Heart left ventricle (tissue), 16 donors: ENCODE measurements around the gene RAB1B. TPM values are rescaled to one million over a fixed set of nuclear protein-coding genes. Genes with fewer than 3 reads are reported as not detected.

ENCODE experiments used
- ATAC-seq, 4 donors: fragments of 200-7000 bp; cut with Tn5 transposase; one replicate each; pipeline ENCODE4 v1.9.1; 2020 to 2022; ENCODE audit warnings: moderate library complexity in 4 of 4, mild to moderate bottlenecking in 3 of 4, moderate number of reproducible peaks in 1 of 4
- DNase-seq, 5 donors: peaks; one replicate each; pipeline ENCODE4 v3.0.0-alpha.2; 2020
- H3K27ac ChIP-seq, 12 donors: fragments of 200-600 bp; sonication (generic) in 4 of 12; one replicate each; pipeline versions ENCODE4 v1.5.0 to v1.8.0; 2016 to 2022; ENCODE audit warnings: mild to moderate bottlenecking in 2 of 12
- H3K27me3 ChIP-seq, 9 donors: fragments of 200-600 bp; sonication (generic) in 2 of 9; one replicate each; pipeline versions ENCODE4 v1.5.1 to v1.8.0; 2016 to 2022; ENCODE audit warnings: mild to moderate bottlenecking in 3 of 9
- H3K36me3 ChIP-seq, 9 donors: fragments of 200-600 bp; sonication (generic) in 2 of 9; one replicate each; pipeline versions ENCODE4 v1.5.0 to v1.8.0; 2018 to 2022; ENCODE audit warnings: mild to moderate bottlenecking in 2 of 9
- H3K4me1 ChIP-seq, 12 donors: fragments of 200-600 bp; sonication (generic) in 4 of 12; one replicate each; pipeline versions ENCODE4 v1.5.0 to v1.8.0; 2016 to 2022; ENCODE audit warnings: mild to moderate bottlenecking in 3 of 12
- H3K4me3 ChIP-seq, 12 donors: fragments of 200-600 bp; sonication (generic) in 4 of 12; one replicate each; pipeline versions ENCODE4 v1.5.0 to v1.8.0; 2017 to 2022; ENCODE audit warnings: mild to moderate bottlenecking in 9 of 12, moderate library complexity in 4 of 12
- H3K9me3 ChIP-seq, 12 donors: fragments of 200-600 bp; sonication (generic) in 4 of 12; one replicate each; pipeline versions ENCODE4 v1.5.0 to v1.8.0; 2016 to 2022; ENCODE audit warnings: mild to moderate bottlenecking in 1 of 12
- CTCF ChIP-seq, 12 donors: fragments of 200-600 bp; sonication (generic) in 4 of 12; IDR thresholded peaks; one replicate each; pipeline versions ENCODE4 v1.5.0 to v1.8.0; 2018 to 2022; ENCODE audit warnings: antibody characterized with exemption in 12 of 12, mild to moderate bottlenecking in 5 of 12
- POLR2A ChIP-seq, 2 donors: fragments of 450-650 bp; IDR thresholded peaks; one replicate each; pipeline ENCODE4 v1.6.1; 2017; ENCODE audit warnings: antibody characterized with exemption in 2 of 2, mild to moderate bottlenecking in 2 of 2, moderate library complexity in 2 of 2
- WGBS, 4 donors: extraction: QIAGEN DNeasy Blood & Tissue Kit in 2 of 4; methylation state at CpG; one replicate each; pipeline versions ENCODE4 v1.1.5 to v1.1.7; 2013 to 2018; 5-methylcytosine and 5-hydroxymethylcytosine counted together
- intact Hi-C, 10 donors: fragments of 100-400 bp; cut with DNase I; formaldehyde crosslinking; loops; one replicate each; pipeline versions ENCODE4 v1.11.1 to v1.14.2; 2022
- polyA plus RNA-seq, 2 donors: library from polyadenylated mRNA; stranded (reverse); fragments of 200-250 nt; gene quantifications; one replicate each; pipeline ENCODE4 v1.2.3, GENCODE V29; 2013
- total RNA-seq, 9 donors: library from RNA; depleted of rRNA in 2 of 9; stranded (reverse); fragments of >200 nt in 2 of 9; fragmentation: NEBNext Ultra II Directional in 3 of 9; extraction: Animal tissue kit (Norgen Biotek cat#: 25700) in 3 of 9; gene quantifications; one replicate each; pipeline versions ENCODE4 v1.1.0 to v1.2.4, GENCODE V29; 2016 to 2023
- donor health status: ischemic (EF 13 %, LVEDD 7.1; RV severe dilation, severe dysfunction).
- donor health status: healthy with polysubstance abuse.
- donor health status: DM: no; HTN: yes; CAD: no.
- donor health status: DM: no; HTN: no; CAD: no.
- donor health status: ischemic (EF 25% LVEDD 6.9; RV normal size, moderate dysfunction).
- donor health status: ischemic (EF 25% LVEDD 5.7; RV mildly dilated, moderate dysfunction).
- donor health status: healthy.
- donor health status: DM: yes; HTN: yes; CAD: no.
- donor health status: ischemic (EF 35%, LVEDD 5.7; RV mildly dilated, moderate dysfunction).
- donor health status: nonischemic (EF 11% LVEDD 7.7; RV severe dilation, severe dysfunction).
- donor health status: DM: yes; HTN: yes; CAD: no.
- donor health status: PGD.
- donor health status: ischemic (EF 29% LVEDD 5.4; RV normal size, mild dysfunction).
- donor health status: nonischemic (EF 23%, LVEDD 6.1; RV moderate dilation, normal function).

The RAB1B gene
- total and polyA plus RNA-seq, 11 donors, result 111 to 178 (median 135) TPM

GRCh38 chr11:66292543-66293332, 24.3 kb downstream of the RAB1B start:
- H3K9me3 ChIP-seq, result no peaks in the 10 kb centered on the region
- H3K36me3 ChIP-seq, result no peaks in the 10 kb centered on the region
- H3K4me1 ChIP-seq, result peaks cover 0 to 30% (median 15%) of the 10 kb centered on the region in 12 donors
- intact Hi-C loops, result loop anchor here in 1 of 10 donors (5.0 kb wide), 1 partner anchor 45 kb away; the partner anchor contains the start of gene RIN1
- DNase-seq, result no peak
- 53 to 60% (median 54%) methylated on average over 15 to 17 of the region's 17 CpGs for WGBS, 4 donors
- H3K27ac ChIP-seq, result no peak overlapping the region
- TF ChIP-seq CTCF (IDR thresholded peaks at IDR 0.05) (no peak), POLR2A (IDR thresholded peaks at IDR 0.05) (no peak)
- peak overlapping the region in 2 of 12 donors; percentile 49 to 54 for H3K4me3 ChIP-seq
- no peak for ATAC-seq
- peaks cover 6 to 42% (median 26%) of the 10 kb centered on the region in 9 donors for H3K27me3 ChIP-seq

GRCh38 chr11:66293352-66293751, 24.9 kb downstream of the RAB1B start:
- Histone ChIP-seq H3K27ac (no peak overlapping the region), H3K36me3 (no peaks in the 10 kb centered on the region), H3K4me3 (no peak overlapping the region), H3K27me3 (peaks cover 6 to 42% (median 26%) of the 10 kb centered on the region in 9 donors), H3K4me1 (peaks cover 0 to 23% (median 9%) of the 10 kb centered on the region in 12 donors), H3K9me3 (no peaks in the 10 kb centered on the region)
- TF ChIP-seq CTCF (IDR thresholded peaks at IDR 0.05) (no peak), POLR2A (IDR thresholded peaks at IDR 0.05) (no peak)
- DNase-seq (no peak), ATAC-seq (no peak)
- intact Hi-C loops, result loop anchor here in 1 of 10 donors (5.0 kb wide), 1 partner anchor 44 kb away; the partner anchor contains the start of gene RIN1
- 69 to 77% (median 71%) methylated on average over 4 of the region's 4 CpGs for WGBS, 4 donors

- Histone ChIP-seq H3K27me3 (peaks cover 6 to 42% (median 26%) of the 10 kb centered on the region in 9 donors), H3K4me3 (no peak overlapping the region), H3K9me3 (no peaks in the 10 kb centered on the region), H3K27ac (no peak overlapping the region), H3K36me3 (no peaks in the 10 kb centered on the region), H3K4me1 (peaks cover 0 to 22% (median 8%) of the 10 kb centered on the region in 12 donors)
- 75 to 84% (median 81%) methylated on average over 18 to 30 of the region's 30 CpGs for WGBS, 4 donors
- DNase-seq, result no peak
- intact Hi-C loops, result loop anchor here in 1 of 10 donors (5.0 kb wide), 1 partner anchor 43 kb away; the partner anchor contains the start of gene RIN1
- TF ChIP-seq POLR2A (IDR thresholded peaks at IDR 0.05), result no peak
- TF ChIP-seq CTCF (IDR thresholded peaks at IDR 0.05), result no peak
- no peak for ATAC-seq
These were observed 25.6 kb downstream of the RAB1B start for GRCh38 chr11:66293777-66294625.
